Ishikawa (cell line): ENCODE data around the gene EFNA5.

Experiments used
- CEBPB ChIP-seq: IDR thresholded peaks from 2 replicates; pipeline ENCODE4 v1.6.1; 2012
- EP300 ChIP-seq: IDR thresholded peaks from 2 replicates; pipeline ENCODE4 v1.6.1; 2012; ENCODE audit warnings: borderline replicate concordance
- RAD21 ChIP-seq: IDR thresholded peaks from 2 replicates; pipeline ENCODE4 v1.6.1; 2012; ENCODE audit warnings: low read depth
- TAF1 ChIP-seq: IDR thresholded peaks from 2 replicates; pipeline ENCODE4 v1.6.1; 2012; ENCODE audit warnings: low read depth, mild to moderate bottlenecking
- YY1 ChIP-seq: IDR thresholded peaks from 2 replicates; pipeline ENCODE4 v1.6.1; 2012; ENCODE audit warnings: low read depth

- no peak for TF ChIP-seq EP300
- no peak for TF ChIP-seq CEBPB
- TF ChIP-seq YY1, result no peak
- no peak for TF ChIP-seq RAD21
- TF ChIP-seq TAF1, result no peak
These were observed 62.9 kb downstream of the EFNA5 start for GRCh38 chr5:107607671-107608345.
